Left forelimb (tissue), 1 donor: ENCODE data around the gene MPO.

Experiments
- DNase-seq: peaks from one replicate; pipeline ENCODE4 v3.0.0-alpha.2; 2018; ENCODE audit warnings: low spot score

The MPO gene

GRCh38 chr17:58231641-58232040 is 49.1 kb downstream of the MPO start:
- DNase-seq = no peak

DNA sequence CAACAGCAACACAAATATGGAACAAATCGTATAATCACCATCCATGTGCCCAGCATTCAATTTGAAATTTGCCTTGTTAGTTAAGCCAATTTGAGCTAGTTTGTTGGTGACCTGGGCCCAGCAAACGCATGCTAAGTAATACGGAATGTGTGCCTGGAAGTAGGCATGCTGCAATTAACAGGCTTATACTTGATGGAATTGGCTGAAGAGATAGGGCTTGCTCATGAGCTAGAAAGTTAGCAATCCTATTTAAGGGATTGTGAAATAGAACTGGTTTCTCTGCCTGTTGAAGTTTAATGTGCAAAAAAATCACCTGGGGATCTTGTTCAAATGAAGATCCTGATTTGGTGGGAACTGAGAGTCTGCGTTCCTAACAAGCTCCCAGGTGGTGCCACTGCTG is 50.9 kb downstream of the MPO start:
- DNase-seq = no peak

DNA sequence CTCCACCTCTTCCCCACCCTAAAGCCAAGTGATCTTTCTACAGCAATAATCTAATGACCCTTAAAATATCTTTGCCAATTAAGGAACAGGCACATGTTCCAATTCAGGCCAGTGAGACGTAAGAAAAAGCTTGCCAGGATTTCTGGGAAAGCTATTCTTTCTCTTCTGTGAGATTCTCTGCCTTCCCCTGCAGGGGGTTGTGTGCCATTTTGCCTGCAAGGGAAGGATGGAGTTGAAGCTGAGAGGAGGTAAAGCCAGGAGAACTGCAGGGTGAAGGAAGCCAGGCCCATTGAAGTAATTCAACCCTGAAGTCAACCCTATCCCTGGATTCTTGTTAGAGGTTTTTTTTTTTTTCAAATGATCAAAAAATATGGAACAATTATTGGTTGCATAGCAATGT is 51.4 kb downstream of the MPO start:
- no peak for DNase-seq

DNA sequence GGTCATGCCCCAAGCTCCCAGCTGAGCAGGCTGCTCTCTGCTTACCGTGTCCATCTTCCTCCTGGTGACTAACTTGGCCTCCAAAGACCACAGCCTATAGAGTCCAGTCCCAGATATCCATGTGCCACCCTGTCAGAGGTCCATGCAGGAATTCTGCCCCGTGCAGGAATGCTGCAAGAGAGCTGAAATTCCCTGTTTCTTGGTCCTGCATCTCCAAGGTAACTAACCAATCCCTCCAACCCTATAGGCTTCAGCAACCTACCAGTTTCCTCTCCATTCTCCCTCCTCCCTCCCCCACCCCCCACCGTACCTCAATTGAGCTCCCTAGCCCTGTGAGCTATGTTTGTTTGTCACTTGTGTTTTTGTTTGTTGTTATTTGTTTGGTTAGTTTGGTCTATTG is 52.1 kb downstream of the MPO start:
- no peak for DNase-seq

DNA sequence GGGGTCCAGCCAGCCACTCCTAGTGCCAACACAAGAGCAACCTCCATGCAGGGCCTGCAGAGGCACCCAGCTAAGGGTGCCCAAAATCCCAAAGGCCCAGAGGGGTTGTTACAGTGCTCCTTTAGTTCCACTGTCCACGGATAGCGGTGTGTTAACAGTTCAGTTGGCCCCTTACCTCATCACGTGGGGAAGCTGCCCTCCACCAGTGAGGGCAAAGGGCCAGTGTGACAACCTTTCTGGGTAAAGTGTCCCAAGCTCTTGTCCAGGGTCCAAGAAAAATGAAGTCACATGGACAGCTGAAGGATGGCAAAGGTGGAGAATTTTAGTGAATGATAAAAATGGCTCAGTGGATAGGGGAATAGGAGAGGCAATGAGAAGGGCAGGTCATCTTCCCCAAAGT is 53.0 kb downstream of the MPO start:
- DNase-seq = no peak

DNA sequence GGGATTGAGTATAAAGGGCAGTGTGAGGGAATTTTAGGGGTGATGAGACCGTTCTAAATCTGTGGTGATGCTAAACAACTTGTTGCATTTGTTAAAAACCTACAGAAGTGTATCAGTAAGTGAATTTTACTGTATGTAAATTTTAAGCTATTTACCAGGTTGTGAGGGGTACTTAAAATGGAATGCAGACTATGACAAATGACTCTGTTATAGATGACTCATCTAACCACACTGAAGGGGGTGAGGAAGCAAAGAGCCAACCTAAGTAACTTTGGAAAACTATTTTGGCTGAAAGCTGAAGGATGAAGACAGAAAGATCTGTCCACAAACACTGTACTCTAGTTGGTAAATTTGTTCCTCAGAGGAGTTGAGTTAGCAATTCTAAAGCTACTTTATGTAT is 56.4 kb downstream of the MPO start:
- no peak for DNase-seq
